PC-3 (cell line): ENCODE data around the gene BMPR1A. TPM values are rescaled to one million over a fixed set of nuclear protein-coding genes. Genes with fewer than 3 reads are reported as not detected.

Experiments used
- ATAC-seq: fragments of 200-7000 bp; cut with Tn5 transposase; 2 replicates; pipeline ENCODE4 v1.9.1; 2020; ENCODE audit warnings: mild to moderate bottlenecking, moderate library complexity
- BruUV-seq: library from RNA; stranded (reverse); fragments of 400-500 nt; replicated peaks from 2 replicates; lab custom pipeline; 2021; lab: Mats Ljungman, UMichigan
- CTCF ChIA-PET: fragments of 300-600 bp; sonication (Branson Sonifier 250); formaldehyde crosslinking; loops from one replicate; lab custom pipeline; 2022; ENCODE audit warnings: antibody characterized with exemption; lab: Charles Lee
- POLR2A ChIA-PET: fragments of 300-600 bp; sonication (Branson Sonifier 250); formaldehyde crosslinking; loops from one replicate; lab custom pipeline; 2022; ENCODE audit warnings: antibody characterized with exemption; ENCODE audit not compliant: unreplicated experiment; lab: Charles Lee
- DNase-seq: peaks from one replicate; pipeline ENCODE4 v3.0.0-alpha.2; 2015
- H2AFZ ChIP-seq: fragments of 300-600 bp; sonication (generic); 2 replicates; pipeline ENCODE4 v1.6.0; 2016; ENCODE audit warnings: antibody characterized with exemption, low read length
- H3F3A ChIP-seq: fragments of 300-600 bp; sonication (generic); one replicate; pipeline ENCODE4 v1.6.0; 2017; ENCODE audit warnings: antibody characterized with exemption, low read length, control low read depth, mild to moderate bottlenecking; ENCODE audit not compliant: unreplicated experiment
- H3K27ac ChIP-seq: fragments of 300-600 bp; sonication (generic); 2 replicates; pipeline ENCODE4 v1.5.1; 2016; ENCODE audit warnings: mild to moderate bottlenecking, low read length
- H3K27me3 ChIP-seq: fragments of 300-600 bp; sonication (generic); 2 replicates; pipeline ENCODE4 v1.6.1; 2016; ENCODE audit warnings: low read length, mixed read lengths
- H3K36me3 ChIP-seq: fragments of 300-600 bp; sonication (generic); 2 replicates; pipeline ENCODE4 v1.6.1; 2016; ENCODE audit warnings: low read depth, mixed run types, low read length, mixed read lengths
- H3K4me1 ChIP-seq: fragments of 300-600 bp; sonication (generic); 2 replicates; pipeline ENCODE4 v1.5.1; 2016; ENCODE audit warnings: low read length; ENCODE audit not compliant: insufficient read depth
- H3K4me2 ChIP-seq: fragments of 300-600 bp; sonication (generic); 2 replicates; pipeline ENCODE4 v1.6.0; 2016; ENCODE audit warnings: low read length
- H3K4me3 ChIP-seq: fragments of 300-600 bp; sonication (generic); 2 replicates; pipeline ENCODE4 v1.5.1; 2016; ENCODE audit warnings: mild to moderate bottlenecking, low read length, mixed read lengths
- H3K79me2 ChIP-seq: fragments of 300-600 bp; sonication (generic); 2 replicates; pipeline ENCODE4 v1.6.1; 2017; ENCODE audit warnings: low read length, mixed read lengths
- H3K9ac ChIP-seq: fragments of 300-600 bp; sonication (generic); 2 replicates; pipeline ENCODE4 v1.6.0; 2016; ENCODE audit warnings: mild to moderate bottlenecking, low read length
- H3K9me2 ChIP-seq: fragments of 300-600 bp; sonication (generic); replicated peaks from 2 replicates; pipeline ENCODE4 v1.6.1; 2016; ENCODE audit warnings: mixed run types, low read length, mixed read lengths
- H3K9me3 ChIP-seq: fragments of 300-600 bp; sonication (generic); 2 replicates; pipeline ENCODE4 v1.6.1; 2016; ENCODE audit warnings: low read length, mixed read lengths
- H4K20me1 ChIP-seq: fragments of 300-600 bp; sonication (generic); 2 replicates; pipeline ENCODE4 v1.6.1; 2016; ENCODE audit warnings: low read length, mixed read lengths
- CTCF ChIP-seq: fragments of 300-600 bp; sonication (generic); conservative IDR thresholded peaks from 2 replicates; pipeline ENCODE4 v1.5.1; 2017; ENCODE audit warnings: antibody characterized with exemption, low read depth, mild to moderate bottlenecking, low read length
- EZH2 ChIP-seq: fragments of 300-600 bp; sonication (generic); IDR thresholded peaks from one replicate; pipeline ENCODE4 v1.6.1; 2017; ENCODE audit warnings: antibody characterized with exemption, mild to moderate bottlenecking, low read length; ENCODE audit not compliant: unreplicated experiment
- EZH2phosphoT487 ChIP-seq: fragments of 300-600 bp; sonication (generic); IDR thresholded peaks from 2 replicates; pipeline ENCODE4 v1.6.1; 2018; ENCODE audit warnings: mild to moderate bottlenecking, antibody characterized with exemption, low read length, borderline replicate concordance
- intact Hi-C: fragments of 100-400 bp; cut with micrococcal nuclease; formaldehyde crosslinking; loops from 2 replicates; pipeline ENCODE4 v1.9.0; 2023
- total RNA-seq: library from RNA; depleted of rRNA; stranded (reverse); fragments of >200 nt; gene quantifications from 2 replicates; pipeline ENCODE4 v1.2.3, GENCODE V29; 2014

The BMPR1A gene
- total RNA-seq, 1 experiment from 2014 or later: 14.5 TPM

GRCh38 chr10:86970982-86971231, 214.5 kb downstream of the BMPR1A start:
- Histone ChIP-seq H3K27ac (peak overlapping the region; percentile 94), H3K79me2 (peaks cover 32% of the 10 kb centered on the region), H3K9me3 (no peaks in the 10 kb centered on the region), H3K4me3 (peak overlapping the region; percentile 71), H3K4me2 (peak overlapping the region; percentile 90), H3F3A (no peaks in the 10 kb centered on the region), H3K27me3 (no peaks in the 10 kb centered on the region), H3K4me1 (peaks cover 64% of the 10 kb centered on the region), H3K36me3 (no peaks in the 10 kb centered on the region), H3K9me2 (no peaks in the 10 kb centered on the region), H3K9ac (peak overlapping the region; percentile 92), H4K20me1 (peaks cover 5% of the 10 kb centered on the region; the same call in 1 of the 2 replicates), H2AFZ (no peak overlapping the region)
- no TSS peak for BruUV-seq
- CTCF ChIA-PET: interaction anchor here (0.6 kb wide), 1 partner anchor 107 kb away, joined by 3 read pairs; no protein-coding TSS in a partner anchor
- TF ChIP-seq EZH2 (no peak), CTCF (no peak), EZH2phosphoT487 (no peak)
- DNase-seq: no peak
- ATAC-seq: no peak; the same call in none of the 2 replicates
- intact Hi-C loops: loop anchor here (1.0 kb wide), 1 partner anchor 122 kb away; no protein-coding TSS in a partner anchor
- POLR2A ChIA-PET: interaction anchor here (0.6 to 1.2 kb wide), 3 partner anchors 113 to 190 kb away, joined by 3 to 4 read pairs (median 3); no protein-coding TSS in a partner anchor

GRCh38 chr10:86971232-86971991, 215.0 kb downstream of the BMPR1A start:
- TSS peak; percentile 14 for BruUV-seq
- peak; percentile 39 for ATAC-seq

More at GRCh38 chr10:86971232-86971991, 215.0 kb downstream of the BMPR1A start:
- Histone ChIP-seq H3K4me3 (peak overlapping the region; percentile 71), H4K20me1 (peaks cover 5% of the 10 kb centered on the region; the same call in 1 of the 2 replicates), H3K9me2 (no peaks in the 10 kb centered on the region), H2AFZ (peak overlapping the region; percentile 44; the same call in 1 of the 2 replicates), H3K4me1 (peaks cover 64% of the 10 kb centered on the region), H3K4me2 (peak overlapping the region; percentile 90), H3K27ac (peak overlapping the region; percentile 94), H3K9ac (peak overlapping the region; percentile 92), H3F3A (no peaks in the 10 kb centered on the region), H3K79me2 (peaks cover 32% of the 10 kb centered on the region), H3K27me3 (no peaks in the 10 kb centered on the region), H3K9me3 (no peaks in the 10 kb centered on the region), H3K36me3 (no peaks in the 10 kb centered on the region)
- POLR2A ChIA-PET: interaction anchor here (0.6 to 1.2 kb wide), 3 partner anchors 113 to 189 kb away, joined by 3 to 4 read pairs (median 3); no protein-coding TSS in a partner anchor
- TF ChIP-seq EZH2phosphoT487 (peak; percentile 98), EZH2 (no peak), CTCF (0 out of 2 replicates have a peak, but pooled peaks have one; percentile 8)
- CTCF ChIA-PET: interaction anchor here (0.6 kb wide), 1 partner anchor 107 kb away, joined by 3 read pairs; no protein-coding TSS in a partner anchor
- DNase-seq: peak; percentile 87
- intact Hi-C loops: loop anchor here (1.0 kb wide), 1 partner anchor 122 kb away; no protein-coding TSS in a partner anchor
